Upper lobe of right lung (tissue), 1 donor: ENCODE measurements around the gene FAM107A. TPM values are rescaled to one million over a fixed set of nuclear protein-coding genes. Genes with fewer than 3 reads are reported as not detected.

Experiments used
- ATAC-seq: fragments of 200-7000 bp; cut with Tn5 transposase; one replicate; pipeline ENCODE4 v1.9.1; 2020; ENCODE audit warnings: mild to moderate bottlenecking, moderate library complexity
- DNase-seq: peaks from one replicate; pipeline ENCODE4 v3.0.0-alpha.2; 2020
- H3K27ac ChIP-seq: fragments of 200-600 bp; one replicate; pipeline ENCODE4 v1.8.0; 2022
- H3K27me3 ChIP-seq: fragments of 200-600 bp; one replicate; pipeline ENCODE4 v1.8.0; 2022; ENCODE audit warnings: mild to moderate bottlenecking
- H3K36me3 ChIP-seq: fragments of 200-600 bp; one replicate; pipeline ENCODE4 v1.8.0; 2022
- H3K4me1 ChIP-seq: fragments of 200-600 bp; one replicate; pipeline ENCODE4 v1.8.0; 2022
- H3K4me3 ChIP-seq: fragments of 200-600 bp; one replicate; pipeline ENCODE4 v1.8.0; 2022; ENCODE audit warnings: mild to moderate bottlenecking
- H3K9me3 ChIP-seq: fragments of 200-600 bp; one replicate; pipeline ENCODE4 v1.8.0; 2022
- intact Hi-C: fragments of 100-400 bp; cut with DNase I; formaldehyde crosslinking; loops from one replicate; pipeline ENCODE4 v1.11.0; 2022
- total RNA-seq: library from RNA; stranded (reverse); fragmentation: NEBNext Ultra II Directional; extraction: Animal tissue kit (Norgen Biotek cat#: 25700); gene quantifications from one replicate; pipeline ENCODE4 v1.2.1, GENCODE V29; 2021
- TF ChIP-seq, protein P1 (sequence below): fragments of 200-600 bp; IDR thresholded peaks from one replicate; pipeline ENCODE4 v1.8.0; 2022; ENCODE audit warnings: antibody characterized with exemption
- donor health status: DM: no; HTN: yes; CAD: no; lungs with severe emphysema.

FAM107A gene
- total RNA-seq, 1 donor from 2014 or later = 91.5 TPM

DNA sequence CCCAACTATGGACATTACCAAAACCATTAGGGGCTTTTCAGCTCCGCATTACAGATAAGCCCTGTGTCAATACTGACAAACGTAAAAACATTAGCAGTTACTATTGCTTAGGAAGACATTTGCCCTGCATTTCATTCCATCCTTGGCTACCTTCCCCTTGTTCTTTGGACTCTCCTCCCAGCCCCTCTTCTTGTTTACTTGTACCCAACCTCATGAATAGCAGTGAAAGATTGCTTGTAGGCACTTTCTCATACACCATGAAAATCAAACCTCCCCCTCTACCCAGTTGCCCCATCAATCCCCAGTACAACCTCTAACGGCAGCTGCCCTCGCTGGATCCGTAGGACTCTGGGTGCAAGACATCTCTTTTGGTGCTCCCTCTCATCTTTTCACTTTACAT, 16.9 kb upstream of the FAM107A start:
- Histone ChIP-seq H3K9me3 (no peaks in the 10 kb centered on the region), H3K36me3 (no peaks in the 10 kb centered on the region), H3K27me3 (no peaks in the 10 kb centered on the region), H3K4me3 (no peak overlapping the region), H3K27ac (no peak overlapping the region), H3K4me1 (no peaks in the 10 kb centered on the region)
- ATAC-seq = no peak
- TF ChIP-seq, protein P1, sequence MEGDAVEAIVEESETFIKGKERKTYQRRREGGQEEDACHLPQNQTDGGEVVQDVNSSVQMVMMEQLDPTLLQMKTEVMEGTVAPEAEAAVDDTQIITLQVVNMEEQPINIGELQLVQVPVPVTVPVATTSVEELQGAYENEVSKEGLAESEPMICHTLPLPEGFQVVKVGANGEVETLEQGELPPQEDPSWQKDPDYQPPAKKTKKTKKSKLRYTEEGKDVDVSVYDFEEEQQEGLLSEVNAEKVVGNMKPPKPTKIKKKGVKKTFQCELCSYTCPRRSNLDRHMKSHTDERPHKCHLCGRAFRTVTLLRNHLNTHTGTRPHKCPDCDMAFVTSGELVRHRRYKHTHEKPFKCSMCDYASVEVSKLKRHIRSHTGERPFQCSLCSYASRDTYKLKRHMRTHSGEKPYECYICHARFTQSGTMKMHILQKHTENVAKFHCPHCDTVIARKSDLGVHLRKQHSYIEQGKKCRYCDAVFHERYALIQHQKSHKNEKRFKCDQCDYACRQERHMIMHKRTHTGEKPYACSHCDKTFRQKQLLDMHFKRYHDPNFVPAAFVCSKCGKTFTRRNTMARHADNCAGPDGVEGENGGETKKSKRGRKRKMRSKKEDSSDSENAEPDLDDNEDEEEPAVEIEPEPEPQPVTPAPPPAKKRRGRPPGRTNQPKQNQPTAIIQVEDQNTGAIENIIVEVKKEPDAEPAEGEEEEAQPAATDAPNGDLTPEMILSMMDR = no peak
- intact Hi-C loops = no loop called here
- DNase-seq = no peak

DNA sequence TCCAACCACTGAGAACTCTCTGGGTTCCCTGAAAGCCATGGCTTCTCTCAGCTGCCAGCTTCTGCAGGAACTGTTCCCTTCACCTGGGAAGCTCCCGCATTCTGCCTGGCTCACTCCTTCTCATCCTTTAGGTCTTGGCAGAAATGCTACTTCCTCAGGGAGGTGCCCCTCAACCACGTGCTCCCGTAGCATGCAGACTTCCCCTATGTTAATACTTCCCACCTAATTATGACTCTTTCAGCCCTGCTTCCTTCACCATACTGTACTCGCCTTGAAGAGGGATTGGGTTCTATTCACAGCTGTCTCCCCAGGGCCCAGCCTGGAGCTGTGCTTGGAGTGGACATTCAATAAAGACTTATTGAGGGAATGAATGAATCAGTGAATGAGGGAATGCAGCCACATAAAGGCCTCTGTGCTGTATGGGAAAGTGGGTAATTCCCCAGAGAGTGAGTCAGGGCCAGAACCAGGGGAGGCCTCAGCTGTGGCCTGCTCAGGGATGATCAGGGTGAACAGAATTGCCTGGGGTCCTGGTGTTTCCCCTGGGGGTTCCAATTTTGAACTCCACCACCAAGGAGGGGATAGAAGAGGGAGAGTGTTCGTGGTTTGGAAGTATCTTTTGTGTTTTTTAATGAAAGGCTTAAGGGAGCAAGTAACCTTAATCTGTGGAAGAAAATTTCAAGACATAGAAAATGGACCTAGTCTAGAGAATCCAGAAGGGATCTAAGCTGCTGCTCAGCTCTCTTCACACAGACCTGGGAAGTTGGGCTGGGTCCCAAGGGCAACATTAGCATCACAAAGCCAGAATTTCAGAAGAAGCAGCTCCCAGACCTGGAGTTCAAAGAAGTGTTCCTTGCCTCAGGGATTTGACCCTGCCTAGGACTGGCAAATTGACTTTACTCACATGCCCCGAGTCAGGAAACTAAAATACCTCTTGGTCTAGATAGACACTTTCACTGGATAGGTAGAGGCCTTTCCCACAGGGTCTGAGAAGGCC, 14.6 kb upstream of the FAM107A start:
- Histone ChIP-seq H3K27me3 (peaks cover 8% of the 10 kb centered on the region), H3K9me3 (no peaks in the 10 kb centered on the region), H3K36me3 (no peaks in the 10 kb centered on the region), H3K4me1 (no peaks in the 10 kb centered on the region), H3K4me3 (no peak overlapping the region), H3K27ac (no peak overlapping the region)
- DNase-seq (peak; percentile 37), ATAC-seq (peak; percentile 72)
- TF ChIP-seq, protein P1 = no peak
- intact Hi-C loops = no loop called here

DNA sequence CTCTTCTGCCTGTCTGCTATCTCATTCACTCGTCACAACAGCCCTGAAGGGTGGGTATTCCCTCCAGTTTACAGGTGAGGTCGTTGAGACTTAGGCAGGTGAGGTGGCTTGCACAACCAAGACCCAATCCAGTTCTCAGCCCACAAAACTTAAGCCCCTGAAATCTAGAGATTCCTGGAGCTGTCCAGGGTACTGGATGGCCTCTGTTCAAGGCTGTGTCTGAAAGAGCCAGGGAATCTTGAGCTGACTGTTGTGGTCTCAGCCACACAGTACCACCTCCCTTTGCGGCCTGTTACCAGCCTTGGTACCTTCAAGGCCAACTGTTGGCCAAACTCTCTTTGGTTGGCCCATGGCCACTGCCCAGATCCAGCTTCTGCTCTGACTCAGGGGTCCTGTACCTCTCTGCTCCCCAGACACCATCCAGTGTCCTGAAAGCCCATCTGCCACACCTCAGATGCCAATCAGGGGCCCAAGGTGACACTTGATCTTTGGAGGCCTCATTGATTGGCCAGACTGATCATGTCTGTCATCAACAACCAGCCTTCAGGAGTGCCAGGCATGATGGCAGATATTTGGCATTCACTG, 10.9 kb upstream of the FAM107A start:
- Histone ChIP-seq H3K27me3 (peaks cover 15% of the 10 kb centered on the region), H3K4me1 (peaks cover 13% of the 10 kb centered on the region), H3K27ac (no peak overlapping the region), H3K36me3 (no peaks in the 10 kb centered on the region), H3K9me3 (no peaks in the 10 kb centered on the region), H3K4me3 (no peak overlapping the region)
- intact Hi-C loops = no loop called here
- ATAC-seq = no peak
- no peak for DNase-seq
- TF ChIP-seq, protein P1 = no peak

DNA sequence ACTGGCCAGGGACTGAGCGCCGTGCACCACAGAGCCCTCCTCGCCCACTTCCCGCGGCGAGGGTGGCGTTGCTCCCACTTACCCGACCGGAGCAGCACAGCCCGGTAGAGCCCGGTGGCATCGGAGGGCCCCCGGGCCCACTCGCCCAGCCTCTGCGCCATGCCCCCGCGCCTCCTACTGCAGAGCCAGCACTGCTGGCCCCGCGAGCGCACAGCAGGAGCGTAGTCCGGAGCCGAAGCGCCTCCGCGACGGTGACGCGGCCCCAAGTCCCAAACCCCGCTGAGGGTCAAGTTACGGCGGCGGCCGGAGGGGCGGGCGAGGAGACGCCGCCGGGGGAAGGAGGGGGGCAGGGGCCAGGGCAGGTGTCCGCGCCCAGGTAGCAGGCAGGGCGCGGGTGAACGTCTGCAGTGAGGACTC, 9.6 kb upstream of the FAM107A start:
- Histone ChIP-seq H3K27ac (no peak overlapping the region), H3K36me3 (no peaks in the 10 kb centered on the region), H3K4me3 (no peak overlapping the region), H3K4me1 (peaks cover 13% of the 10 kb centered on the region), H3K9me3 (no peaks in the 10 kb centered on the region), H3K27me3 (peaks cover 15% of the 10 kb centered on the region)
- intact Hi-C loops = no loop called here
- TF ChIP-seq, protein P1 = no peak
- no peak for DNase-seq
- ATAC-seq = no peak

DNA sequence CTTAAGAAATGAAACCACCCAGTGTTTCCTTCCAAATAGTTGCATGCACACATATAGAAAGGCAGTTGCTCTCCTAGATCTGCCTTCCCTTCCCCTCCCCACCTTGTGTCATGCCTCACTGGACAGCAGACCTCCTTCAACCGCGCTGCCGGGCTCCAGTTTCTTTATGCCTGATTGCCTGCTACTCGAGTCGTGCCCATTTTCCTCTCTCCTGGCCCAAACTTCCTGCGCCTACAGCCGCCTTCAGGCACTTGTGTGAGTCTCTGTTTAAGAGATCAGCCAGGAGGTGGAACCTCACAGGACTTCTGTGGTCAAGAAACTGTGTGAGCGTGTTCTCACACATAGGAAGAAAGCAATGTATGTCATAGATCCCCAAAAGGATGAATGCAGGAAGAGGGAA, 8.8 kb upstream of the FAM107A start:
- Histone ChIP-seq H3K36me3 (no peaks in the 10 kb centered on the region), H3K4me1 (peaks cover 13% of the 10 kb centered on the region), H3K27ac (no peak overlapping the region), H3K4me3 (peak overlapping the region; percentile 60), H3K9me3 (no peaks in the 10 kb centered on the region), H3K27me3 (peaks cover 15% of the 10 kb centered on the region)
- TF ChIP-seq, protein P1 = no peak
- intact Hi-C loops = no loop called here
- DNase-seq = no peak
- ATAC-seq = no peak
